Prostate gland (tissue), 2 donors: ENCODE results near the gene CFAP20DC.

Experiments
- CTCF ChIP-seq, 4 experiments: fragments of 200-600 bp in 2 of 4; fragments of 450-650 bp in 2 of 4; sonication (generic) in 2 of 4; IDR thresholded peaks; 1 replicate in 3 of 4; 2 replicates in 1 of 4; pipeline ENCODE4 v1.5.1; 2016 to 2019; ENCODE audit warnings: antibody characterized with exemption in 4 of 4, mild to moderate bottlenecking in 2 of 4, moderate library complexity in 2 of 4
- POLR2AphosphoS5 ChIP-seq: sonication (generic); formaldehyde crosslinking; IDR thresholded peaks from one replicate; pipeline ENCODE4 v1.6.1; 2017; ENCODE audit warnings: antibody characterized with exemption

GRCh38 chr3:58946875-58947274 is 103.0 kb downstream of the CFAP20DC start:
- TF ChIP-seq POLR2AphosphoS5 (no peak), CTCF (IDR thresholded peaks at IDR 0.05) (no peak)
